Panc1 (cell line): ENCODE results near the gene AHRR.
"Not testable (repeated sequence)": the region's sequence is repeated elsewhere in the genome, so short reads cannot be mapped to it uniquely, and the experiment has no call there.

Experiments used
- CTCF ChIP-seq: fragments of 450-650 bp; IDR thresholded peaks from 2 replicates; pipeline ENCODE4 v1.5.1; 2017; ENCODE audit warnings: mild to moderate bottlenecking
- REST ChIP-seq, 2 experiments: IDR thresholded peaks; 2 replicates each; pipeline ENCODE4 v1.6.1; 2011 to 2012; ENCODE audit warnings: low read depth in 2 of 2, control low read depth in 1 of 2, low read length in 1 of 2, mild to moderate bottlenecking in 1 of 2, moderate library complexity in 1 of 2; ENCODE audit not compliant: insufficient read depth in 1 of 2

GRCh38 chr5:398141-398474 is 76.6 kb downstream of the AHRR start:
- TF ChIP-seq REST (IDR thresholded peaks at IDR 0.05; ENCODE audit: insufficient read depth in 1 of 2, low read depth in 2 of 2, low read length in 1 of 2); CTCF: not testable (repeated sequence)
